ENCODE data around the gene ADGRG3. TPM values are rescaled to one million over a fixed set of nuclear protein-coding genes. Genes with fewer than 3 reads are reported as not detected.
A peak's percentile ranks its signal among the peaks of the same experiment; 100 is the strongest.

The ADGRG3 gene
- total and polyA plus RNA-seq, 9 of the 15 experiments (the other 6 are each of a cell fraction or from before 2014, with no cell fraction given): 0.09 to 0.52 (median 0.14) TPM; not detected in 3

DNA sequence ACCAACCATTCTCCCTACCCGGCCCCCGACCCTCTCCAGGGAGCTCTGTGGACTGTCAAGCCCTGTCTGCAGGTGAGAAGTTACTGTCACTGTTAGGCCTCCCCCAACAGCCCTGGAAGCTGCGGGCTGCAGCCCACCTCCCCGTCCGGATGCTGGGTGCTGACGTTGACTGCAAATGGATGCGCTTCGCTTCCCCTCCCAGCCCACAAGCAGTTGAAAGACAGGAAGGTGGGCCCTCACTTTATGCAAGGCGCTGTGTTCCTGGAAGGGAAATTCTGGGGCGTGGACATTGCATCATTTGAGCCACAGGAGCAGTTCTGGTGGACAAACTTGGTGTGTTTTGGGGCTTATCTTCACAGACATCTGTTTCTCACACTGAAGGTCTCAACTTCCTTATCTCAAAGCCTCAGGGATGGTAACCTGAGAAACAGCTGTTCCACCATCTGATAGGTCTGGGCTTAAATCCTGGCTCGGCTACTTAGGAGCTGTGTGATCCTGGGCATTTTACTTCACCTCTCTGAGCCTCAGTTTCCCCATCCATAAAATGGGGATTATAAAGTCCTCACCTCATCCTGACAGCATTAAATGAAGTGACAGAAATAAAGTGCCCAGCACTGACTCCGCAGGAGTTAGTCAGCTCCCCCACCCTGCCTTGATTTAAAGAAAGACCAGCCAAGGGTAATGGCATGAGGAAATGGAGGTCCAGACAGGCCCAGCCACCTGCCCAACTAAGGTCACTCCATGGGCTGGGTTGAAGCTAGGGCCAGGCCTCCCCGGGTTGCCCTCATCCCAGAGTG lies 21.9 kb downstream of the ADGRG3 start:
- Histone ChIP-seq H3K9ac (ENCODE audit: insufficient read depth in 1 of 2, low read depth in 2 of 2, low read length in 2 of 2) (peak overlapping the region; percentile 55 to 80), H3K9me3 (replicated peaks; ENCODE audit: control insufficient read depth, insufficient read depth, low read depth, low read length) (no peaks in the 10 kb centered on the region), H3K4me2 (ENCODE audit: insufficient read depth, low read length) (peak overlapping the region; percentile 74), H2AFZ (ENCODE audit: low read depth, low read length) (peak overlapping the region; percentile 60), H3K79me2 (ENCODE audit: control insufficient read depth, insufficient read depth, low read length) (no peaks in the 10 kb centered on the region), H3K9me1 (ENCODE audit: control insufficient read depth, insufficient read depth, low read length) (peaks cover 8% of the 10 kb centered on the region), H3K4me3 (peak overlapping the region; percentile 20; the same call in 1 of the 2 replicates), H3K36me3 (ENCODE audit: control insufficient read depth, insufficient read depth, low read length) (no peaks in the 10 kb centered on the region), H3K4me1 (replicated peaks in 1 of 2; ENCODE audit: control insufficient read depth in 2 of 2, insufficient read depth in 2 of 2, low read length in 2 of 2) (peaks cover 44 to 54% of the 10 kb centered on the region in 2 experiments), H3K27ac (ENCODE audit: extremely low read depth, low read depth, low read length) (peak overlapping the region; percentile 67), H4K20me1 (replicated peaks; ENCODE audit: control insufficient read depth, insufficient read depth, low read length) (no peaks in the 10 kb centered on the region), H3K27me3 (ENCODE audit: control insufficient read depth in 2 of 2, insufficient read depth in 2 of 2, low read length in 2 of 2) (no peaks in the 10 kb centered on the region)
- WGBS (ENCODE audit: insufficient coverage, low coverage, missing lambda C conversion rate): under 1% methylated on average over 13 of the region's 13 CpGs
- peak; percentile 87 for ATAC-seq
- BruUV-seq (replicated peaks): no TSS peak
- CTCF ChIA-PET (ENCODE audit: low intra/inter-chr PET ratio): no interaction called here
- POLR2A ChIA-PET: interaction anchor here (0.6 to 2.2 kb wide), 7 partner anchors 10 to 158 kb away, joined by 3 to 15 read pairs (median 4); no protein-coding TSS in a partner anchor
- in situ Hi-C loops (cut with MboI): no loop called here
- DNase-seq (ENCODE audit: extremely low read depth in 1 of 4, low spot score in 3 of 4): peak; percentile 89 to 98 (median 90)
- FAIRE-seq: peak; percentile 100
- intact Hi-C loops (cut with micrococcal nuclease): loop anchor here (1.0 to 5.0 kb wide), 3 partner anchors 14 to 47 kb away; partner anchors contain the start of gene KATNB1
- TF ChIP-seq TARDBP (IDR thresholded peaks at IDR 0.05): peak; percentile 97
- TF ChIP-seq ZNF780A (CRISPR knock-in tag; IDR thresholded peaks at IDR 0.05): no peak
- TF ChIP-seq, protein P1, sequence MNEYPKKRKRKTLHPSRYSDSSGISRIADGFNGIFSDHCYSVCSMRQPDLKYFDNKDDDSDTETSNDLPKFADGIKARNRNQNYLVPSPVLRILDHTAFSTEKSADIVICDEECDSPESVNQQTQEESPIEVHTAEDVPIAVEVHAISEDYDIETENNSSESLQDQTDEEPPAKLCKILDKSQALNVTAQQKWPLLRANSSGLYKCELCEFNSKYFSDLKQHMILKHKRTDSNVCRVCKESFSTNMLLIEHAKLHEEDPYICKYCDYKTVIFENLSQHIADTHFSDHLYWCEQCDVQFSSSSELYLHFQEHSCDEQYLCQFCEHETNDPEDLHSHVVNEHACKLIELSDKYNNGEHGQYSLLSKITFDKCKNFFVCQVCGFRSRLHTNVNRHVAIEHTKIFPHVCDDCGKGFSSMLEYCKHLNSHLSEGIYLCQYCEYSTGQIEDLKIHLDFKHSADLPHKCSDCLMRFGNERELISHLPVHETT (CRISPR knock-in tag; conservative IDR thresholded peaks at IDR 0.05 in 1 of 2, IDR thresholded peaks at IDR 0.05 in 1 of 2): peak in 1 of 2 experiments; percentile 95; a peak in 2 of 4 replicates
- TF ChIP-seq, protein P2, sequence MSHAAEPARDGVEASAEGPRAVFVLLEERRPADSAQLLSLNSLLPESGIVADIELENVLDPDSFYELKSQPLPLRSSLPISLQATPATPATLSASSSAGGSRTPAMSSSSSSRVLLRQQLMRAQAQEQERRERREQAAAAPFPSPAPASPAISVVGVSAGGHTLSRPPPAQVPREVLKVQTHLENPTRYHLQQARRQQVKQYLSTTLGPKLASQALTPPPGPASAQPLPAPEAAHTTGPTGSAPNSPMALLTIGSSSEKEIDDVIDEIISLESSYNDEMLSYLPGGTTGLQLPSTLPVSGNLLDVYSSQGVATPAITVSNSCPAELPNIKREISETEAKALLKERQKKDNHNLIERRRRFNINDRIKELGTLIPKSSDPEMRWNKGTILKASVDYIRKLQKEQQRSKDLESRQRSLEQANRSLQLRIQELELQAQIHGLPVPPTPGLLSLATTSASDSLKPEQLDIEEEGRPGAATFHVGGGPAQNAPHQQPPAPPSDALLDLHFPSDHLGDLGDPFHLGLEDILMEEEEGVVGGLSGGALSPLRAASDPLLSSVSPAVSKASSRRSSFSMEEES (CRISPR knock-in tag; IDR thresholded peaks at IDR 0.05): no peak
- no peak for TF ChIP-seq ZNF165 (CRISPR knock-in tag; IDR thresholded peaks at IDR 0.05; ENCODE audit: borderline replicate concordance)
- TF ChIP-seq ETV1 (tag; conservative IDR thresholded peaks at IDR 0.05; ENCODE audit: low read depth): peak; percentile 98
- no peak for TF ChIP-seq PHTF2 (CRISPR knock-in tag; IDR thresholded peaks at IDR 0.05)
- no peak for TF ChIP-seq ZNF717 (CRISPR knock-in tag; IDR thresholded peaks at IDR 0.05)
- 0 out of 2 replicates have a peak, but pooled peaks have one; percentile 41 for TF ChIP-seq SUPT5H (IDR thresholded peaks at IDR 0.05)
- peak; percentile 41; the same call in 1 of the 2 replicates for TF ChIP-seq HCFC1 (IDR thresholded peaks at IDR 0.05; ENCODE audit: low read depth, low read length)
- peak; percentile 95 for TF ChIP-seq BRD9 (IDR thresholded peaks at IDR 0.05; ENCODE audit: low read depth, partially characterized antibody)
- TF ChIP-seq CREM (IDR thresholded peaks at IDR 0.05; ENCODE audit: low read depth): peak; percentile 80; the same call in 1 of the 2 replicates
- TF ChIP-seq, protein P3, sequence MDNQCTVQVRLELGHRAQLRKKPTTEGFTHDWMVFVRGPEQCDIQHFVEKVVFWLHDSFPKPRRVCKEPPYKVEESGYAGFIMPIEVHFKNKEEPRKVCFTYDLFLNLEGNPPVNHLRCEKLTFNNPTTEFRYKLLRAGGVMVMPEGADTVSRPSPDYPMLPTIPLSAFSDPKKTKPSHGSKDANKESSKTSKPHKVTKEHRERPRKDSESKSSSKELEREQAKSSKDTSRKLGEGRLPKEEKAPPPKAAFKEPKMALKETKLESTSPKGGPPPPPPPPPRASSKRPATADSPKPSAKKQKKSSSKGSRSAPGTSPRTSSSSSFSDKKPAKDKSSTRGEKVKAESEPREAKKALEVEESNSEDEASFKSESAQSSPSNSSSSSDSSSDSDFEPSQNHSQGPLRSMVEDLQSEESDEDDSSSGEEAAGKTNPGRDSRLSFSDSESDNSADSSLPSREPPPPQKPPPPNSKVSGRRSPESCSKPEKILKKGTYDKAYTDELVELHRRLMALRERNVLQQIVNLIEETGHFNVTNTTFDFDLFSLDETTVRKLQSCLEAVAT (IDR thresholded peaks at IDR 0.05): 0 out of 4 replicates have a peak, but pooled peaks of 1 of the 2 experiments have one; percentile 57
- no peak for TF ChIP-seq SP2 (IDR thresholded peaks at IDR 0.05; ENCODE audit: extremely low read depth, low read depth, low read length, poor library complexity, severe bottlenecking)
- TF ChIP-seq STAT5B (CRISPR knock-in tag; IDR thresholded peaks at IDR 0.05): no peak
- TF ChIP-seq CHD4 (IDR thresholded peaks at IDR 0.05; ENCODE audit: insufficient read depth, insufficient replicate concordance, low read depth, low read length, poor library complexity, severe bottlenecking): peak; percentile 83
- TF ChIP-seq ZBTB1 (CRISPR knock-in tag; IDR thresholded peaks at IDR 0.05; ENCODE audit: borderline replicate concordance, low read depth): 0 out of 2 replicates have a peak, but pooled peaks have one; percentile 57
